ENCODE measurements around the gene GPR4.
A peak's percentile ranks its signal among the peaks of the same experiment; 100 is the strongest.

Gene GPR4

DNA sequence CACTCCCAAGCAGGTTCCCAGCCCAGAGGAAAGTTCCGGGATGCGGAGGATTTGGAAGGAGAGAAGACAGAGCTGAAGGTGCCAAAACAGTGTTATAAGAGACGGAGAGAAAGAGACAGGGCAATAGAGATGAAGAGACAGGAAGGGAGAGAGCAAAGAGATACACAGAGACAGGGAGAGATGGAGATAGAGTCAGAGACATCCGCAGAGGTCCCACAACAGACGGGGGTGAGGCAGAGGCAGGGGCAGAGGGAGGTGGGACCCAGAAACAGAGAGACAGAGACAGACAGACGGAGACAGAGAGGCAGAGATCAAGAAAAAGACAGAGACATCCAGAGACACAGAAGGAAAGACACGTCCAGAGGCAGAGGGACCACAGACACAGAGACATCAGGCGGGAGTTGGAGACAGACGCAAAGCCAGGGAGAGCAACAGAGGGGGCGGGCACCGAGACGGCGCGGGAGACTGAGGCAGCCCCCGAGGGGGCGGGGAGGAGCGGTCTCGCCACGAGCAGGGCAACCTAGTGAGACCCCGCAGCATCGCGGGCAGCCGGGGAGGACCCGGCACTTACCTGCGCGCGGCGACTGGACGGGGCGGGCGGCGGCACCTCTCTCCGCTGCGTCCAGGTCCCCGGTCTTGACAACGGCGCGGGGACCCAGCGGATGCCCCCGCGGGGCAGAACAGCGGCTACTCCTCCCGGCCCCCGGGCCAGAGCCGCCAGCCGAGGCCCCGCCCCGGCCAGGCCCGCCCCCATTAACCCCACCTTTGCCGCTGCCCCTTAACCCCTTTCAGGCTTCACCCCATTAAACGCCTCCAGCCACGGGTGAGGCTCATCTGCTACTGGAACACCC lies at the start of gene GPR4:
TSS of gene GPR4 (minus strand) at position 689 of the 851 bp plus-strand sequence. CDS start 10,346 bp downstream, outside the sequence.
- DNase-seq (ENCODE audit: low read depth in 1 of 2, low spot score in 1 of 2), result no peak
- in situ Hi-C loops (cut with HindIII; ENCODE audit: low pct_unique_long_range_greater_than_20kb, low sequenced_read_pairs), result no loop called here

DNA sequence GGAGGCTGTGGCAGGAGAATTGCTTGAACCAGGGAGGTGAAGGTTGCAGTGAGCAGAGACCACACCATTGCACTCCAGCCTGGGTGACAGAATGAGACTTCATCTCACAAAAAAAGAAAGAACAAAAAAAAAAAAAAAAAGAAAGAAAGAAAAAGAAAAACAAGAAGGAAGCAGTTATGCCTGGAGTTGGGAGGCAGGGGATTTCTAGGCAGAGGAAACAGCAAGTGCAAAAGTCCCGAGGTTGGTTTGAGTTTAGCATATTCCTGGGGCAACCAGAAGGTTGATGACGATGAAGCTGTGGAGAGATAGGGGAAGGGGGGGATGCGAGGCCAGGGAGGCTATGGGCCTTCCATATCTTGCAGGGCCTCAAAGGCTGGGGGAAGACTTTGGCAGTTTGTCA lies 48.7 kb upstream of the GPR4 start:
- DNase-seq (ENCODE audit: low read depth in 1 of 2, low spot score in 1 of 2), result no peak
- in situ Hi-C loops (cut with HindIII; ENCODE audit: low pct_unique_long_range_greater_than_20kb, low sequenced_read_pairs), result no loop called here
- TF ChIP-seq JUND (IDR thresholded peaks at IDR 0.05; ENCODE audit: low read depth), result no peak

More for the DNA sequence above, at the start of gene GPR4:
- TF ChIP-seq JUND (IDR thresholded peaks at IDR 0.05; ENCODE audit: low read depth), result no peak

DNA sequence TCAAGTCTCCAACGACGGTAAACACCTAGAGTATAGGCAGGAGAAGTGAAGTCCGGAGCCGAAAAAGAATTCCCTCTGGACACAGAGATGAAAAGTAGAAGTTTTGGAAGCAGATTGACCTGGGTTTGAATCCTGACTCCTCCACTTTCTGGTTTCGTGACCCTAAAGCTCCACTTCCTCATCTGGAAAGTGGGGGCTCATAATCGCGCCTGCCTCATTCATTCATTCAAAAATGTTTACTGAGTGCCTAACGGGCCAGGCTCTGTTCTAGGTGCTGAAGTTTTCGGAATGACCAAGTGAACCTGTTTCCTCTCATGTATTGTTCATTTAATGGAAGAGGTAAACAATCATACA lies 44.3 kb upstream of the GPR4 start:
- in situ Hi-C loops (cut with HindIII; ENCODE audit: low pct_unique_long_range_greater_than_20kb, low sequenced_read_pairs), result no loop called here
- TF ChIP-seq JUND (IDR thresholded peaks at IDR 0.05; ENCODE audit: low read depth), result no peak
- DNase-seq (ENCODE audit: low read depth in 1 of 2, low spot score in 1 of 2), result no peak

DNA sequence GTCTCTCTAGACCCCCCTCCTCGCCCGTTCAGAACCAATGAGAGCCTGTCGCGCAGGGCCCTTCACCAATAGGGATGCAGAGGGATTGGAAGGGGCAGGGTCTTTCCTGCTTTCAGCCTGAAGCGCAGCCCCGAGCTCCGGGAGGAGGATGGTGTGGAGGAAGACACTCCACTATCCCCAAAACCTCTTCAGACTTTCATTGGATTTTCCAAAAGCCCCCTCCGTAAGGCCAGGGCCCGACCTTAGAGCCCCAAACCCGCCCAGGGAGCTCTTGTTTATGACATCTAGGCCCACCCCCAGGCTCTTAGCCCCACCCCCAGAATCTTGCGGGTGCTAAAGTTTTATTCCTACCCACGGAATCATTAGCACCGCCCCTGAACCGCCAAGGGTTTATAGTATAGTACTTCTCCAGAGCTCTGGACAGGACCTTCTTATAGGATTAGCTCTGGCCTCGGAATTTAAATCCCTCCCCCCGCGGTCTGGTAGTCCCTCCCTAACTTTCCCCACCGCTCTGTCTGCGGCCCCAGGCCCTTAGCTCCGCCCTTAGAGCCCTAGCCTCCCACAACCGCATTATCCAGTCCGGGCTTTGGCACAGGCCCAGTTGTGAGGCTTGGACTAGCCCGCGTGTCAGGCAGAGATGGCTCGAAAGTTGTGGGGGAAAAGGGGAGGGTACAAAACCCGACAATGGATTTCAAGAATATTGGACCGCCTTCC lies 43.8 kb upstream of the GPR4 start:
- in situ Hi-C loops (cut with HindIII; ENCODE audit: low pct_unique_long_range_greater_than_20kb, low sequenced_read_pairs), result no loop called here
- no peak for TF ChIP-seq JUND (IDR thresholded peaks at IDR 0.05; ENCODE audit: low read depth)
- DNase-seq (ENCODE audit: low read depth in 1 of 2, low spot score in 1 of 2), result peak; percentile 83 to 86

DNA sequence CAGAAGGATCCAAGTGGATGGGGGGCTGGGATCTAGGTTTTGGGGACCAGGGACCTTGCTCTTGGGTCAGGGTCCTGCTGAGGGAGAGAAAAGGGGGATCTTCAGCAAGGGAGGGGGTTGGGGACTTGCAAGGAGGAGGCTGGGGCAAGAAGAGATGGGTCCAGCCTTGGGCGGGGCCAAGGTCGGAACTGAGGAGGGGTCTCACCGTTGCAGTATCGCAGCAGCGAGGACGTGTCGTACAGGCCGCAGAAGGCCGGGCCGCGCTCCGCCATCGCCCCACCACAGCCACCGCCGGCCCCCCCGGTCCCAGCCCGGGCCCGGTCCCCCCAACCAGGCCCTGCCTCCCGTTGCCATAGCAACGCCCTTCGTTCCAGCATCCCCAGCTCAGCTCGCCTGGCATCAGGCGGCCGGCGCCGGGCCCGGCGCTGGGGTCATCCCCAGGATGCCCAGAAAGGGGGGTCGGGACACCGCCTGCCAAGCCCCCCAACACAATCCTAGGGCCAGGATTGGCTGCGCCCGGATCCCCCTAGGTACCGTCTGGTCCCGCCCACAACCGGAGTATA lies 43.1 kb upstream of the GPR4 start:
- TF ChIP-seq JUND (IDR thresholded peaks at IDR 0.05; ENCODE audit: low read depth), result no peak
- in situ Hi-C loops (cut with HindIII; ENCODE audit: low pct_unique_long_range_greater_than_20kb, low sequenced_read_pairs), result no loop called here
- DNase-seq (ENCODE audit: low read depth in 1 of 2, low spot score in 1 of 2), result no peak

DNA sequence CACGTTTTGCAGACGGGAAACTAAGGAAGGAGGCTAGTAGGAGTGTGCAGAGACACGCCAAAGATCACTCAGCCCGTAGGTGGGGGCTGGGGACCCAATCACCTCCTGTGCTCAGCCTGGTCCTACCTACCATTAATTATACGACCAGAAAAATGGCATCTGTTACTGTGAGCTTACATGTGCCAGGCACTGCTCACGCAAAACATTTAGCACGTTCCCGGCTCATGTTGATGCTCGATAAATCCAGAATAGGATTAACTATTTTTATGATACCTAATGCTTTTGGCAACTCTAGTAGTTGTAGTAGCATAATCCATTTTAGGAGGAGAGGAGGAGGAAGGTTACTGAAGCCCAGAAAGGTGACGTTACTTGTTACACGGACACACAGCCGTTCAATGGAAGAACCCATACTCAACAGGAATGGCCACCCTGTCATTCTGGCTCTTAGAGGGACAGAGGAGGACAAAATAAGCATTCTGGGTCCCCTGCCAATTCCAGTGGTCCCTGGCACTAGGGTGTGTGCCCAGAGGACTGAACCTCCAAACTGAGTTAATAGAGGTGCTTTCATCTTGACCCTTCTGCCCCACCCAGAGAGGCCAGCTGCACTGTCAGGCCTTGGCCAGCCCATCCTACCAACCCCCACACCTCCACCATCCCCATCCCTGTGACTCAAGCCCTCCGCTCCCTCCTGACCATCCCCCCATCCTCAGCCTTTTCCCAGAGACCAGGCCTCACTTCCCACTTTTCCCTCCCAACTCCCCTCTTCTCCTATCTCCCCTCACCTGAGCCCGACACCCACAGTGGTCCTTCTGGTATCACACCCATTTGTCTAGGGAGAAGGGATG lies 42.1 kb upstream of the GPR4 start:
- DNase-seq (ENCODE audit: low read depth in 1 of 2, low spot score in 1 of 2), result no peak
- in situ Hi-C loops (cut with HindIII; ENCODE audit: low pct_unique_long_range_greater_than_20kb, low sequenced_read_pairs), result no loop called here
- no peak for TF ChIP-seq JUND (IDR thresholded peaks at IDR 0.05; ENCODE audit: low read depth)

DNA sequence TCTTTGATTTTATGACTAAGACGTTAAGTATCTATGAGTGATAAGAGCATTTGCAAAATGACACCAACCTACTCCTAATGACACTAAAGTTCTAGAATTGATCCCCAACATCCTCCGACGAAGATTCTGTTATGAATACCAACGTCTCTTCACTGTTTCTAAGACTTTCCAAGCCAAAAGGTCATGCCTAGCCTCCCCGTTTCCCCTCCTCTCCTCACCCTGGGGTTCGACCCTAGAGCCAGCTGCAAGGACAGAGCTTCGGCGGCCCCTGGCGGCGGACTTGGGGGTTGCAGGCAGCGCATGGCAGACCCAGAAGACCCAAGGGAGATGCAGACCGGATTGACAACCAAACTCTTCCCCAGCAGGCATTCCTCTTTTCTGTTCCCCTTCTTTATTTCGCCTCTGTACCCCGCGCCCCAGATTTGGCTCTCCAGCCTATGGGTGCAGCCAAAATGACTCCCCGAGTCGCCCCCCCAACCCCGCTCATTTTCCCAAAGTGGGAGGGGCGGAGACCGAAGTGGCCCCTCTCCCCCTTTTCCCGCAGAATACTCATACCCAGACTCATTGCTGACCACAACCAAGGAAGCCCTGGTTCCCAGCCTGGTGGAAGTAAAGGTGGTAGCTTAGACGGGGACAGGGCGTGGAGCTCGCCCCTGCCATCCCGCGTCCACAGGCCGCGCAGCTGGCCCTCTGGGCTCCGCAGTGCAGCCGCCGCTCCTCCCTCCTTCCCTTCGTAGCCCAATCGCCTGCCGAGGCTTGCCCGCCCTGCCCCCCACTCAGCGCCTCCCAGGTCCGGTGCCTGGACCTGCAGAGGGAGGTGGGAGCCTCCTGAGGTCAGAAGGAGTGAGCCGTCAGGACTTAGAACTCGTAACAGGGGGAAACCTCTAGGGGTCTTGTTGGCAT lies 41.3 kb upstream of the GPR4 start:
- no peak for TF ChIP-seq JUND (IDR thresholded peaks at IDR 0.05; ENCODE audit: low read depth)
- in situ Hi-C loops (cut with HindIII; ENCODE audit: low pct_unique_long_range_greater_than_20kb, low sequenced_read_pairs), result no loop called here
- peak; percentile 82 to 86 for DNase-seq (ENCODE audit: low read depth in 1 of 2, low spot score in 1 of 2)

DNA sequence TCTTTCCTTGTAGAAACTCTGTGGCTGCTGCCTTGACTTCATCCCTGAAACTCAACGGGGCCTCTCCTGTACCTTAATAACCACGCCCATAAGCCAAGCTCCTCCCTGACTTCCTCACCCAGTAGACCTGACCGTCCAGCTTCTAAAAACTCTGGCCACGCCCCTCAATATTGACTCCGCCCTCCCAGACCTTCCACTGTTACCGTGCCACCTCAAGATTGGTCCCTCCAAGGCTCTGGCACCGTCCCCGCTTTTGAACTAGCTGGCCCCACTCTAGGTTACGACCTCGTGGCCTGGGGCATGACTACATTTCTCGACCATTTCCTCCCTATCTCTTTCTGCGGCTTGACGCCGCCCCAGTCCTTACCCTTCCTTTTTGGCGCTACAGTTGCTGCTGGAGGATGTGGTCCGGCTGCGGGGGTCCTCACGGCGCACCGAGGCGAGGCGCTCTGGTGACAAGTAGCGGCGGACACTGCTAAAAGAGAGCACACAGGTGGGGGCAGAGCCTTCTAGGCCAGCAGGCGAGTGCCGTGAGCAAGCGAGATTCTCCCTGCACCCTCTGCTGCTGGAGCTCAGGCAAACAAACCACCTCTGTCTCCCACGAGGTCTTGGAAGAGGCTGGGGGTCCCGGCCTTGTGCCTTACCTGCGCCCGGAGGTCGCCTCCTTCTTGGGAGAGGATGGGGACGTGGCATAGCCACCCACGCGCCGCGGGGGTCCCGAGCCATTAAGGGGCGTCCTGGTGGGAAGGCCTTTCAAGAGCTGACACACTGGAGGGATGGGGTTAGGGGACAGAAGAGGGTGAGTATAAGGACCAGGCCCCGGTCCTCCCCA lies 39.5 kb upstream of the GPR4 start:
- in situ Hi-C loops (cut with HindIII; ENCODE audit: low pct_unique_long_range_greater_than_20kb, low sequenced_read_pairs), result no loop called here
- no peak for TF ChIP-seq JUND (IDR thresholded peaks at IDR 0.05; ENCODE audit: low read depth)
- DNase-seq (ENCODE audit: low read depth in 1 of 2, low spot score in 1 of 2), result peak; percentile 88 to 97

DNA sequence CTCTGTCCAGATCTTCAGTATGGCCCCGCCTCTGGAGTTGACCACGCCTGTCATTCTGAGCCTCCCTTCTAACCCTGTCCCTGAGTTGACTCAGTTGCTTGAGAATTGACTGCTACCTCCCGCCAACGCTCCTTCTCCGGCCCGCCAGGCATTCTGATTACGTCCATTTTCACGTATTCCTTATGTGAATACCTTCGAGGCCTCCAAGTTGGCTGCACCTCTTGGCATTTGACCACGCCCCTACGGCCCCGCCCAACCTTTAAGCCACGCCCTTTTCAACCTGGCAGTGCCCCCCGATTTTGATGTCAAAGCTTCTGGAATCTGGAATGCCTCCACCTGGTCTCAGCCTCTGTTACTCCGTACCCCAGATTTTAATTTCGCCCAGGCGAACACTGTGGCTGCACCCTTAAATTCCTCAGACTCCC lies 38.8 kb upstream of the GPR4 start:
- DNase-seq (ENCODE audit: low read depth in 1 of 2, low spot score in 1 of 2), result peak; percentile 54 to 90
- no peak for TF ChIP-seq JUND (IDR thresholded peaks at IDR 0.05; ENCODE audit: low read depth)
- in situ Hi-C loops (cut with HindIII; ENCODE audit: low pct_unique_long_range_greater_than_20kb, low sequenced_read_pairs), result no loop called here

DNA sequence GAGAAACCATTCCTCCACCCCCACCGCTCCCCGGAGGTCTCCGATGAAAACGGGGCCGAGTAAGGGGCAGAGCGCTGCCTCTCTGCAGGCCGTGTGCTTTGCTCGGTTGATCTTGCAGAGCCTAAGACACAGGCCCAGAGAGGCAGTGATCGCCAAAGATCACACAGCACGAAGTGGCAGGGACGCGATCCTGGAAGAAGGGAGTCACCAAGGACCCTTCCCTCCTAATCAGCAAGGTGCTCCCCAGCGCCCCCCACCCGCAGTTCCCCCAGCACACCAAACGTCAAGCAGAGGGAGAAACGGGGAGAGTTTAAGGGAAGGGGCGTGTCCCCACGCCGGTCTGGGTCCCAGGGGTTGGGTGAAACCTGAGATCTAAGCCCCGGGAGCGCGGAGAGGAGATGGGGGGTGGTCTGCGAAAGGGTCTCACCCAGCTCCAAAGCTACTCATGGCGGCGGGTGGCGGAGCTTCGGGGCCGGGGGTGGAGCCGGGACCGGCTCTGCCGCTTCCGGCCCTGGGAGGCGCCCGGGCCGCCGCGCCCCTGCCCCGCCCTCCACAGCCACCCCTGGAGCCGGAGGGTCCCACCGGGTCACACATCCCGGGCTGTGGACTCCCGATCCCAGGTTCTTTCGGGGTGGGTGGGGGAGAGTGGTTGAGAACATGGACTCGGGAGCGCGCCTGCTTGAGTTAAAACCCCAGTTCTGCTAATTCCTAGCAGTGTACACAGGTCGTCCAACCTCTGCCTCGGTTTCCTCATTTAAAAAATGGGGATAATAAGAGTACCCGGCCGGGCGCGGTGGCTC lies 37.1 kb upstream of the GPR4 start, which contains the start of gene EML2:
TSS of gene EML2 (minus strand) at position 468 of the 800 bp plus-strand sequence. CDS start at position 447, 21 bp downstream.
- DNase-seq (ENCODE audit: low read depth in 1 of 2, low spot score in 1 of 2), result peak; percentile 18 to 39

More for the DNA sequence above, 37.1 kb upstream of the GPR4 start, which contains the start of gene EML2:
- TF ChIP-seq JUND (IDR thresholded peaks at IDR 0.05; ENCODE audit: low read depth), result no peak
- in situ Hi-C loops (cut with HindIII; ENCODE audit: low pct_unique_long_range_greater_than_20kb, low sequenced_read_pairs), result no loop called here
